HL-60/S4 treated with phorbol 12-myristate 13-acetate at 8.2 ng/mL for 4 days and 3 days (cell line): ENCODE data around the gene OR51M1.

Source experiments
- in situ Hi-C: fragments of 300-500 bp; cut with MboI; formaldehyde crosslinking; loops from 2 replicates; pipeline ENCODE4 v1.15.0; 2022; ENCODE audit warnings: low sequenced_read_pairs

The OR51M1 gene

GRCh38 chr11:5384335-5384734, 723 bp downstream of the OR51M1 start:
- in situ Hi-C loops: no loop called here

GRCh38 chr11:5390210-5390609, 6.6 kb downstream of the OR51M1 start:
- in situ Hi-C loops: no loop called here

DNA sequence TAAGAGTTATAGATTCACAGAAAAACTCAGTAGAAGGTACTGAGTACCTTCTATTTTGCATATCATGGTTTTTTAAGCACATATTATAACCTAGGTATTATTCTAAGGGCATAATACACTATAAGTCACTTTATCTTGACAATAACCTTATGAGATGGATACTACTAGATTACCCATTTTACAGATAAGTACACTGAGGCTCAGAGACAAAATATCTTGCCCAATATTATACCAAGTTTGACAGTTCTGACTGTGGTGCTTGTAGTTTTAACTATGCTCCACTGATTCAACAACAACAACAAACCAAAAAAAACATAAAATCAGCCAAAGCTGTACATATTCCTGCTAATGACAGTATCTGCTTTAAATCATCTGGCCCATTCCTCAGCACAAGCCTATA, 10.5 kb downstream of the OR51M1 start:
- in situ Hi-C loops: no loop called here

DNA sequence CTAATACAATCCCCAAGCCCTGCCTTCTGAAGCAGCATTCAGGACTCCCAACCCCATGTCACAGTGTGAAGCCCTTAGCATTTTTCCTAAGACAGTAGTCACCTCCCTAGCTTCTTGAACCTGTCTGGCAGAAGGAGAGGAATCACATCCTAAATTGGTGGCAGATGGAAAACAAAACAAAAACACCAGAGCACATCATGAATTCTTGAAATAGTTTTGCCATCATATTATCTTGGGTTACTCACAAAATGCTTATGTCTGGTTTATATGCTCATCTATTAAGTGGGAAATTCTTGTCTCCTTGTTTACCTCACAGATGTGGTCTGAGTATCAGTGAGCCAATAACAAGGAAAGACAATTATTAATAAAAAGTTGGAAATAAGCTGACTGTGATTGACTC, 15.3 kb downstream of the OR51M1 start:
- in situ Hi-C loops: no loop called here

DNA sequence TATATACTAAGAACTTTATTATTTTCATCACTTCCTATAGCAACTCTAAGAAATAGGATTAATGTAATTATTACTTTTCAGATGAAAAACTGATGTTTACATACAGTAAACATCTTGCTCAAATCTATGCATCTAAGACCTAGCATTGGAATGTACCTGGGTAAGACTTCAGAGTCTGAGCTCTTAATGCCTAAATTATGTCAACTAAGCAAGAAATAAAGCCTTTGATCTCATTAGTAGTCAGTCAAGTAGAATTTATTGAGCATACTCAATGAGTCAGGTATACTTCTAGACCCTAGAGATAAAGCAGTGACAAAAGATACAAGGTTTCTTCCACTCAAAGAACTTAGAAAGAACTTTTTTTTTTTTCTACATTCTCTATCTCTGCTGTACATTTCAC, 21.6 kb downstream of the OR51M1 start:
- in situ Hi-C loops: no loop called here

DNA sequence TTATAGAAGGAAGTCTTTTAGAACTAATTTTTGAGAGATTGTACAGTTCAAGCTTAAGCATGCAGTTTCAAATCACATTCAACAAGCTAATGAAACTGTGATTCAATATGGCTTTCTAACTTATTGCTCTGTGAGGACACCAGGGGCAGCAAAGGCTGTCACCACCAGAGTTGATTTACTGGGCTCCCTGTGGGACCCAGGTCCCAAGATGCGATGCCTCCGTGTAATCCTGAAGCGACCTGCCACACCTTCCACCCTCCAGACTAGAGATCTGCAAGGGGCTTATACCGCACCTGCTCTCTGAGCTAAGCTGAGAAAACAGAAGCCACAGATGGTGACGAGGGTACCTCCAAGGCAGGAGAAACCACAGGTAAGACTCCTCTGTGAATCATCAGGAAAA, 37.4 kb downstream of the OR51M1 start:
- in situ Hi-C loops: no loop called here

DNA sequence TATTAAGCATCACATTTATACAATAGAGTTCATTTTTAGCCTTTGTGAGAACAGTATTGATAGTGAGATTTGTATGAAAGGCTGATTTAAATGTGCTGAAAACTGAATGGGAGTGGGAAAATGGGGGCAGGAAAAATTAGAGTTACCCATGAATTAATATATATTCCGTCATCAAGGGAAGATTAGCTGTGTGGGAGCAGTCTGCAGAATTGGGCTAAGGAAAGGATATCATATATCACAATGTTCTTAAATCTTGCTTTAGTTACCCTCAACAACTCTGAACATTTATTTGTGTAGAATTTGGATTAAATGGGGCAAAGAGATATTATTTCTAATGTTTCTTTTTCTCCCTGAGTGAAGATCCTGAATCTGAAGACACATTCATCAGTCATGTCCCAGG, 38.2 kb downstream of the OR51M1 start, which contains the start of gene OR51Q1:
OR51Q1 (plus strand) TSS at position 301 of the 400 bp plus-strand sequence; CDS start at position 391, 90 bp downstream.
- in situ Hi-C loops: no loop called here

DNA sequence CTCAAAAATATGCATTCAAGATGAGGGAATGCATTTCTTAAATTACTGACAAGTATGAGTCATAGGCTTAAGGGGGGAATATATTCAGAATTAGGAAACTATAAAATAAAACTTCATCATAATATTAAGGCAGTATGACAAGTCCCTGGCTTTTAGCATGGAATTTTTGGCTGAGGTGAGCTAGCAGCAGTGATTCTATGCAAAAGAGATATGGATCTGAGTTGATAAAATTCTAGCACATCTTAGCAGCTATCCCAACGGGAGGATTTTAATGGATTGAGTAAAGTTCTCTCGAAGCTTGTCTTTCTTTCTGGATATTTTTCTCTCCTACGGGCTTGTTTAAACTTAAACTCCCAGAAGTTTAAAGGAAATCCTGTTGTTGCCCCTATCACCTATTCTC, 39.5 kb downstream of the OR51M1 start:
- in situ Hi-C loops: no loop called here

DNA sequence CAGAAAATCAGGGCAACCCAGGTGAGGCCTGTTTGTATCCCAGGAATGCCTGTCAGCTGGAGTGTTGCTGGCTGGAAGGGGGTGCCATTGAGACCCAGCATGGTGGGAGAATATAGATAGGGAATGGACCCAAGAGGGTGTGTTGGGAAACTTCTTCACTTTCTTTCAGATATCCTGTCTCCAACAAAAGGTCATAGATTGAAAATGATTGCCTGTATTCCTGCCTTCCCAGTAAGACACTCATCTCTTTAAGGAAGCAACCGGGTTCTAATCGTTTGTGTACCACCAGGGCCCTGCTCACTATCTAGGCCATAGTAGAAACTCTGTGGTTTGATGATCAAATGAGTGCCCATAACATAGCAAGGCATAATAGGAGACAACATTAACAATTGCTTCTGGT, 57.8 kb downstream of the OR51M1 start, which contains the start of gene OR51I1:
OR51I1 (minus strand) TSS at position 101 of the 400 bp plus-strand sequence; CDS start at position 101, 0 bp downstream.
- in situ Hi-C loops: no loop called here
